KBM-7 (cell line): ENCODE data around the gene TRIP6.
"Not testable (repeated sequence)": the region's sequence is repeated elsewhere in the genome, so short reads cannot be mapped to it uniquely, and the experiment has no call there.

ENCODE experiments used
- DNase-seq: peaks from one replicate; pipeline ENCODE4 v3.0.0-alpha.2; 2015
- in situ Hi-C: fragments of 300-500 bp; cut with MboI; formaldehyde crosslinking; loops from 2 replicates; pipeline ENCODE4 v1.14.3; 2020; ENCODE audit warnings: low sequenced_read_pairs, low pct_unique_long_range_greater_than_20kb, mixed read lengths

The TRIP6 gene

DNA sequence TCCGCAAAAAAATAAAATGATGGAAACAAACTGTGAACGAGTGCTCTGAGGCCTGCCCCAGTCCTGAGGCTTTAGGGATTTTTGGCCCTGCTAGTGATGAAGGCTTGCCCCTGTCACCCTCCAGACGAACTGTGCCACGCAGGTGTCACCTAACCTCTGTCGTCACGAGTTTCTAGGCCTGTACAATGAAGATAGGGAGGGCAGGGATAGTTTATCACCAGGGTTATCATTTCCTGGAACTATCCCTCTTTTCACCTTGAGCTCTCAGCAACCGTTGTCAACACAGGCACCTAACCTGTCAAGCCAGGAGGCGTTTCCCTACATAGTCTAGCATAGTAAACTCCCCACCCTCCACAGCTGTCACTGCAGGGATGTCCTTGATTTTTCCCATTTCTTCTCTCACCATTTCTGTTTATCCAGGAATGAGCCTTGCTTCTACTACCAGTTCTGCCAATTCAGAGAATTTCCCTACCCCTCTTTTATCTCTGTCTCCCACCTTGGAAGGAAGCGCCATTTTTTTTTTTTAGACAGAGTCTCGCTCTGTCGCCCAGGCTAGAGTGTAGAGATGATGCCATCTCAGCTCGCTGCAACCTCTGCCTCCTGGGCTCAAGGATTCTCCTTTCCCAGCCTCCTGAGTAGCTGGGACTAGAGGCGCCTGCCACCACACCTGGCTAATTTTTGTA lies 30.7 kb downstream of the TRIP6 start:
- DNase-seq, result no peak
- in situ Hi-C loops, result no loop called here

DNA sequence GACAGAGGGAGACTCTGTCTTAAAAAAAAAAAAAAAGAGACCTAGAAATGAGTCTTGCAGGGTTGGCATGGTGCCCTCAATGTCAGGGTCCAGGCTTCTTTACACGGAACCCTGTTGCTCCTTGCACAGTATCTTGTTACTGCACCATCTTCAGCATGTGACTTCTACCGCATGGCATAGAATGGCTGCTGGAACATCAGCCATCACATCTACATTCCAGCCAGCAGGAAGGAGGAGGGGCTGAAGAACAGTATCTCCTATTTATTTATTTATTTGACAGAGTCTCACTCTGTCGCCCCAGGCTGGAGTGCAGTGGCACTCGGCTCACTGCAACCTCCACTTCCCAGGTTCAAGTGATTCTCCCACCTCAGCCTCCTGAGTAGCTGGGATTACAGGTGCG lies 32.2 kb downstream of the TRIP6 start:
- DNase-seq, result no peak
- in situ Hi-C loops, result no loop called here

DNA sequence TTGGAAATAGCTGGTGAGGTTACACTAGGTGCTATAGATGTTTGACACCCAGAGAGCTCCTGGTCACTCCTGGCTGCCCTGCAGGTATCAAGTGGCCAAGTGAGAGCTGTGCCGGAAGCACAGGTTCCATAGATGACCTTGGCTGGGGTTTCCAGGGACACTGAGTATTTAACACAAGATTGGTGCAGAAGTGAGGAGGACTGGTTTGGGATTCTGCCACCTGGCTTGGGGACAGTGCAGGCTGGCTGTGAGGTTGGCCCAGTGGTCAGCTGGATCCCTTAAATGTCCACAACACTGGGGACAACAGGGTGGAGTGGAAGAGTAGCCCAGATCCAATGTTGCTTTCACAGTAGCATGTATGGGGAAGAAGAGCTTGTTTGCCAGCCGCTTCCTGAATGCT lies 33.8 kb downstream of the TRIP6 start:
- DNase-seq, result no peak
- in situ Hi-C loops, result no loop called here

DNA sequence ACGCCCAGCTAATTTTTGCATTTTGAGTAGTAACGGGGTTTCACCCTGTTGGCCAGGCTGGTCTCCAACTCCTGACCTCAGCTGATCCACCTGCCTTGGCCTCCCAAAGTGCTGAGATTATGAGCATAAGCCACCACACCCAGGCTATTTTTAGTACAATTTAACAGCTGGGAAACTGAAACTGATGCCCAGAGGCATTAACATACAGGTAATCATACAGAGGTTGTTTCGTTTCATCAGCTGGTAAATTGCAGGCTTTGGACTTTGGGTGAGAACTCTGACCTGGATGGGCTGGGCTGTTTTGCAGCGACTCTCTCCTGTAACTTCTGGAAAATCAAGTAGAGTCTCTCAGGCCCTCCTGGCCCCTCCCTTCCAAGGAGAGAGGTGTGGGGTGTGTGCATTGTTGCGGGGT lies 34.7 kb downstream of the TRIP6 start:
- in situ Hi-C loops, result no loop called here
- no peak for DNase-seq

DNA sequence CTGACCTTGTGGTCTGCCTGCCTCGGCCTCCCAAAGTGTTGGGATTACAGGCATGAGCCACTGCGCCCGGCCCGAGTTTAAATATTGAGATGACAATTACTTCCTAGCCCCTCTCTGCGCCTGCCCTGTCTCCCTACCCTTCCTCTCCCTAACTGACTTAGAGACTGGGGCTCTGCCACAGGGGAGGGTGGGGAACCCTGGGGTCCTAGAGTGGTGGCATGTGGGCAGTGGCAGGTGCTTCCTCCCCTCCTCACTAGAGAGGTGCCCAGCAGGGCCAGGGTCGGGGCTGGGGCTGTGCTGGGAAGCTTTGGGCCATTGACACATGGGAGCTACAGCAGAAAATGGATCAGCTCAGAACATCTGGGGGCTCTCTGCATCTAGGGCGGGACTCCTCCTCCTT lies 35.5 kb downstream of the TRIP6 start:
- no peak for DNase-seq
- in situ Hi-C loops, result no loop called here

DNA sequence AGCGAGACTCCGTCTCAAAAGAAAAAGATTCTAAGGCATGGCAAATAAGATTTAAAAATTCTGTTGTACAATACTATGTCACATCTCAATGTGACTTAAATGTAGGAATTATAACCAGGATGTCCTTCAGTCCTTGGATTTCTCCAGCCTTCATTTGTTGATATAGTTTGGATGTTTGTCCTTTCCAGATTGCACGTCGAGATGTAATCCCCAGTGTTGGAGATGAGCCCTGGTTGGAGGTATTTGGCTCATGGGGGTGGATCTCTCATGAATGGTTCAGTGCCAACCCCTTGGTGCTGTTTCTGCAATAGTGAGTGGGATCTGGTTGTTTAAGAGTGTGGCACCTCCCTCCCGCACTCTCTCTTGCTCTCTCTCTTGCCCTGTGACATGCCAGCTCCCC lies 41.3 kb downstream of the TRIP6 start:
- in situ Hi-C loops, result no loop called here
- no peak for DNase-seq

DNA sequence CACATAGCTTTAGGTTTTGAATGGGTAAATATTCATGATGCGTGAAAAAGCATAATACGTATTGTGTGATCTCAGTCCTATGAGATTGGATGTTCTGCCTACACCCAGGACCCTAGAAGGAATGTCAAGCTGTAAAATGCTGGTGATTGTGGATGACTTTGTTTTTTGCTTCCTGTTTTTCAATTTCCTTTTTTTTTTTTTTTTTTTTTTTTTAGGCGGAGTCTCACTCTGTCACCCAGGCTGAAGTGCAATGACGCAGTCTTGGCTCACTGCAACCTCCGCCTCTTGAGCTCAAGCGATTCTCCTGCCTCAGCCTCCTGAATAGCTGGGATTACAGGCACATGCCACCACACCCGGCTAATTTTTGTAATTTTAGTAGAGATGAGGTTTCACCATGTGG lies 43.3 kb downstream of the TRIP6 start:
- in situ Hi-C loops, result not testable (repeated sequence)
- DNase-seq, result peak; percentile 85

DNA sequence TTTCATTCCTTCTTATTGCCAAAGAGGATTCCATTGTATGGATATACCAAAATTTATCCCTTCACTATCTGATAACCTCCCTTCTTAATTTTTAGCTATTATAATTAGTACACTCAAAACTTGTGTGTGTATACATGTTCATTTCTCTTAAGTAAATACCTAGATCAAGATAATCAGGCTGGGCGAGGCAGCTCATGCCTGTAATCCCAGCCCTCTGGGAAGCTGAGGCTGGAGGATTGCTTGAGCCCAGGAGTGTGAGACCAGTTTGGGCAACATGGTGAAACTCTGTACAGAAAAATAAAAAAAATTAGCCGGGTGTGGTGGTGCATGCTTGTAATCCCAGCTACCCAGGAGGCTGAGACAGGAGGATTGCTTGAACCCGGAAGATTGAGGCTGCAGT lies 44.3 kb downstream of the TRIP6 start:
- DNase-seq, result no peak
- in situ Hi-C loops, result no loop called here

DNA sequence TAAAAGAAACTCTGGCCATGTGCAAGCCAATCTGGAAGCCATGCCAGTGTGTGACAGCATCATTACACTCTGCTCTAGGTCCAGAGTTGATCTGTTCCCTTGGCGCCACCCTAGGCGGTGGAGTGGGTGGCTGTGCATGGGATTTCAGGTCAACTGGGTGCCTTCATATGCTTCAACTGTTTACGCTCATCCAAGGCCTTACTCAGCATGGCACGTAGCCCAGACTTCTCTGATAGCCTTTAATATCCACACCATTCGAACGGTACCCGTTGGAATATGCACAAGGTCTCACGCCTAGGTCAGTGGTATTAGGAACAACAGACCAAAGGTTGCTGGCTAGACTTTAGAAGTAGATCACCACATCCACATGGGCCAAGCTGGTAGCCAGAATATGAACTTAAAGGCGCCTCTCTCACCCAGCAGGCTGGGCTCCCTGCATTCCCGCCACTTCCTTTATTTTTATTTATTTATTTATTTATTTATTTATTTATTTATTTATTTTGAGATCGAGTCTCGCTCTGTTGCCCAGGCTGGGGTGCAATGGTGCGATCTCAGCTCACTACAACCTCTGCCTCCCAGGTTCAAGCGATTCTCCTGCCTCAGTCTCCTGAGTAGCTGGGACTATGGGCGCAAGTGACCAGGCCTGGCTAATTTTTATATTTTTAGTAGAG lies 47.2 kb downstream of the TRIP6 start:
- DNase-seq, result no peak
- in situ Hi-C loops, result no loop called here

DNA sequence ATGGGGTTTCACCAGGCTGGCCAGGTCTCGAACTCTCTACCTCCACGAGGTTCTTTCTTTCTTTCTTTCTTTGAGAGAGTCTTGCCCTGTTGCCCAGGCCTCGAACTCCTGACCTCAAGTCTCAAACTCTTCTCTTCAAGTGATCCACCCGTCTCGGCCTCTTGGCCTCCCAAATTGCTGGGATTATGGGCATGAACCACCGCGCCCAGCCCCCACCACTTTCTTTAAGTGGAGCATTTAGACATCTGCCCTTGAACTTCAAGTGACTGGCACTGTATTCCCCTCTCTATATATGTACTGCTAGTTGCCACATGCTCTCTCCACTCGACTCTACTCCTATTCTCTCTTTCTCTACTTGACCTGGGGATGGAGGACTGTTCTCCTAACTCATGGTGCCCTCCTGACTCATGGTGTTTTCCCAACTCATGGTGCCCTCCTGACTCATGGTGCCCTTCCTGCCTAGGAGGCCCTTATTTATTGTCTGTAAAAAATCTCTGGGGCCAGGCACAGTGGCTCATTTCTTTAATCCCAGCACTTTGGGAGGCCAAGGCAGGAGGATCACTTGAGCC lies 47.8 kb downstream of the TRIP6 start:
- no peak for DNase-seq
- in situ Hi-C loops, result no loop called here

DNA sequence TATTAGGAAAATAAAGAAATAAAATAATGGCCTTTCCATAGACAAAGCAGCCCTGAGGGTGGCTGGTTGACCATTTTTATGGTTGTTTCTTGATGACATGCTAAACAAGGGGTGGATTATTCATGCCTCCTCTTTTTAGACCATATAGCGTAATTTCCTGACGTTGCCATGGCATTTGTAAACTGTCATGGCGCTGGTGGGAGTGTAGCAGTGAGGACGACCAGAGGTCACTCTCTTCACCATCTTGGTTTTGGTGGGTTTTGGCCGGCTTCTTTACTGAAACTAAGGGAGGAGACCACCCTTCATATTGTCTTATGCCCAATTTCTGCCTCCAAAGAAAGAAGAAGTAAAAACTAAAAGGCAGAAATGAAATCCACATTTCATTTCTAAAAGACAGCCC lies 52.1 kb downstream of the TRIP6 start:
- in situ Hi-C loops, DNase-seq: not testable (repeated sequence)

DNA sequence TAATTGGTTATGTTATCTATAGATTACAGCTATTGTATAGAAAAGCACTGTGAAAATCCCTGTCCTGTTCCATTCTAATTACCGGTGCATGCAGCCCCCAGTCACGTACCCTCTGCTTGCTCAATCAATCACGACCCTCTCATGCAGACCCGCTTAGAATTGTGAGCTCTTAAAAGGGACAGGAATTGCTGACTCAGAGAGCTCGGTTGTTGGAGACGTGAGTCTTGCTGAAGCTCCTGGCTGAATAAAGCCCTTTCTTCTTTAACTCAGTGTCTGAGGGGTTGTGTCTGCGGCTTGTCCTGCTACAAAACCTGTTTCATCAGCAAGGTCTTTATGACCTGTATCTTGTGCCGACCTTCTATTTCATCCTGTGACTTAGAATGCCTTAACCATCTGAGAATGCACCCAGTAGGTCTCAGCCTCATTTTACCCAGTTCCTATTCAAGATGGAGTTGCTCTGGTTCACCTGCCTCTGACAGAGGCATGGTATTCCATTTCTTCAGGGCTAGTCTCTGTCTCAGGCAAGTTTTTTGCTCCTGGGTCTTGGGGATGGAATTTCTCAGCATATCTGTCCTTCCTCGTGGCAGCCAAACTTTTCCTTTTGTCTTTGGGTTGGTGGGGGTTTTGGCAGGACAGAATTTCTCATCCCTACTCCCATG lies 52.7 kb downstream of the TRIP6 start:
- in situ Hi-C loops, DNase-seq: not testable (repeated sequence)

DNA sequence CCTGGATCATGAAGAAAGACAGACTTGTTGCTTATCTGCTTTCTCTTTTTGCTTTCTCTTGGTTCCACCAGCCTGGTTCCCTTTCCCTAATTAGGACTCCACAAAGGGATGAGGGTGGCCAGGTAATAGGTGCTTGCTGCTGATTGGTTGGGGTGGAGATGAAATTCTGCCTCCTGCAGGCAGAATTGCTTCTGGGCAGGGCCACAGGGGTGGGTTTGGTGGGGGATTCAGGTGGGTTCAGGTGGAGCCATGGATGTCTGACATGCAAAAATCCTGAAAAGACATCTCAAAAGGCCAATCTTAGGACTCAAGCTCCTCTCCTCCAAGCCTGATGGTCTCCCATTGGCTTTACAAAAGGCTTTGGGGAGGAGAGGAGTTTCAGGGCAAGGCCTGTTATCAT lies 53.9 kb downstream of the TRIP6 start:
- DNase-seq, result no peak
- in situ Hi-C loops, result no loop called here
